DMS79 treated with DMSO at 0.1 percent for 48 hours (cell line): ENCODE results near the gene MLLT3.

ENCODE experiments used
- DNase-seq: peaks from one replicate; lab custom pipeline; 2025; lab: John Stamatoyannopoulos, UW

The MLLT3 gene

GRCh38 chr9:20476912-20477521 lies 145.3 kb downstream of the MLLT3 start:
- DNase-seq: no peak

- DNase-seq: no peak
Measured at GRCh38 chr9:20474496-20474895, 147.8 kb downstream of the MLLT3 start.

- DNase-seq: no peak
Measured at GRCh38 chr9:20473515-20474013, 148.7 kb downstream of the MLLT3 start.

GRCh38 chr9:20472342-20473045 lies 149.8 kb downstream of the MLLT3 start:
- no peak for DNase-seq

- no peak for DNase-seq
Measured at GRCh38 chr9:20466328-20467008, 155.8 kb downstream of the MLLT3 start.

GRCh38 chr9:20464242-20464641 lies 158.1 kb downstream of the MLLT3 start:
- no peak for DNase-seq

- DNase-seq: no peak
Measured at GRCh38 chr9:20463823-20464222, 158.5 kb downstream of the MLLT3 start.

GRCh38 chr9:20462410-20462809 lies 159.9 kb downstream of the MLLT3 start:
- no peak for DNase-seq

GRCh38 chr9:20447291-20447690 lies 175.0 kb downstream of the MLLT3 start:
- DNase-seq: no peak

- DNase-seq: no peak
Measured at GRCh38 chr9:20446248-20446647, 176.1 kb downstream of the MLLT3 start.

- no peak for DNase-seq
Measured at GRCh38 chr9:20442461-20443319, 179.6 kb downstream of the MLLT3 start.

GRCh38 chr9:20441711-20442423 lies 180.4 kb downstream of the MLLT3 start:
- no peak for DNase-seq

- no peak for DNase-seq
Measured at GRCh38 chr9:20441166-20441565, 181.1 kb downstream of the MLLT3 start.

- DNase-seq: no peak
Measured at GRCh38 chr9:20437476-20437875, 184.8 kb downstream of the MLLT3 start.

- no peak for DNase-seq
Measured at GRCh38 chr9:20436476-20437195, 185.7 kb downstream of the MLLT3 start.

- no peak for DNase-seq
Measured at GRCh38 chr9:20428976-20429375, 193.3 kb downstream of the MLLT3 start.

GRCh38 chr9:20427359-20427758 lies 194.9 kb downstream of the MLLT3 start:
- no peak for DNase-seq

- DNase-seq: no peak
Measured at GRCh38 chr9:20426019-20426418, 196.3 kb downstream of the MLLT3 start.

GRCh38 chr9:20419533-20419932 lies 202.8 kb downstream of the MLLT3 start:
- no peak for DNase-seq

GRCh38 chr9:20418485-20418884 lies 203.8 kb downstream of the MLLT3 start:
- no peak for DNase-seq
